HEK293 (cell line): ENCODE results near the gene AP2M1.

Source experiments
- BCL11B ChIP-seq: fragments of 450-650 bp; formaldehyde crosslinking; IDR thresholded peaks from 2 replicates; pipeline ENCODE4 v1.5.1; 2016; ENCODE audit warnings: low read depth, missing biosample characterization, missing genetic modification characterization
- KLF1 ChIP-seq: fragments of 450-650 bp; formaldehyde crosslinking; IDR thresholded peaks from 2 replicates; pipeline ENCODE4 v1.5.1; 2016; ENCODE audit warnings: missing biosample characterization, missing genetic modification characterization
- MYNN ChIP-seq: fragments of 450-650 bp; formaldehyde crosslinking; IDR thresholded peaks from 2 replicates; pipeline ENCODE4 v1.5.1; 2016; ENCODE audit warnings: missing biosample characterization, missing genetic modification characterization, borderline replicate concordance
- SALL2 ChIP-seq: fragments of 450-650 bp; formaldehyde crosslinking; IDR thresholded peaks from 2 replicates; pipeline ENCODE4 v1.5.0; 2017; ENCODE audit warnings: missing biosample characterization, mild to moderate bottlenecking, missing genetic modification characterization, borderline replicate concordance
- YY1 ChIP-seq: fragments of 450-650 bp; formaldehyde crosslinking; IDR thresholded peaks from 2 replicates; pipeline ENCODE4 v1.5.1; 2018; ENCODE audit warnings: missing biosample characterization, missing genetic modification characterization
- ZBTB8A ChIP-seq: fragments of 450-650 bp; formaldehyde crosslinking; IDR thresholded peaks from 2 replicates; pipeline ENCODE4 v1.5.1; 2016; ENCODE audit warnings: missing biosample characterization, missing genetic modification characterization
- ZFP3 ChIP-seq: fragments of 450-650 bp; formaldehyde crosslinking; IDR thresholded peaks from 2 replicates; pipeline ENCODE4 v1.5.1; 2016; ENCODE audit warnings: low read depth, missing biosample characterization, missing genetic modification characterization
- ZFP37 ChIP-seq: fragments of 450-650 bp; formaldehyde crosslinking; IDR thresholded peaks from 2 replicates; pipeline ENCODE4 v1.5.1; 2016; ENCODE audit warnings: missing biosample characterization, missing genetic modification characterization
- ZNF121 ChIP-seq: fragments of 450-650 bp; formaldehyde crosslinking; IDR thresholded peaks from 2 replicates; pipeline ENCODE4 v1.5.1; 2016; ENCODE audit warnings: missing biosample characterization, missing genetic modification characterization
- ZNF146 ChIP-seq: fragments of 450-650 bp; formaldehyde crosslinking; IDR thresholded peaks from 2 replicates; pipeline ENCODE4 v1.5.1; 2016; ENCODE audit warnings: missing biosample characterization, missing genetic modification characterization
- ZNF155 ChIP-seq: fragments of 450-650 bp; formaldehyde crosslinking; IDR thresholded peaks from 2 replicates; pipeline ENCODE4 v1.5.1; 2016; ENCODE audit warnings: missing biosample characterization, missing genetic modification characterization
- ZNF221 ChIP-seq: fragments of 450-650 bp; formaldehyde crosslinking; IDR thresholded peaks from 2 replicates; pipeline ENCODE4 v1.5.1; 2017; ENCODE audit warnings: missing biosample characterization, missing genetic modification characterization, borderline replicate concordance
- ZNF266 ChIP-seq: fragments of 450-650 bp; formaldehyde crosslinking; IDR thresholded peaks from 2 replicates; pipeline ENCODE4 v1.5.1; 2016; ENCODE audit warnings: missing biosample characterization, missing genetic modification characterization, low read depth
- ZNF48 ChIP-seq: fragments of 450-650 bp; formaldehyde crosslinking; IDR thresholded peaks from 2 replicates; pipeline ENCODE4 v1.5.1; 2016; ENCODE audit warnings: missing biosample characterization, missing genetic modification characterization
- ZNF629 ChIP-seq: fragments of 450-650 bp; formaldehyde crosslinking; IDR thresholded peaks from 2 replicates; pipeline ENCODE4 v1.5.1; 2017; ENCODE audit warnings: missing biosample characterization, missing genetic modification characterization
- ZNF777 ChIP-seq: fragments of 450-650 bp; formaldehyde crosslinking; IDR thresholded peaks from 2 replicates; pipeline ENCODE4 v1.5.1; 2017; ENCODE audit warnings: missing biosample characterization, missing genetic modification characterization, borderline replicate concordance
- TF ChIP-seq, protein P1 (sequence below): fragments of 450-650 bp; formaldehyde crosslinking; IDR thresholded peaks from 2 replicates; pipeline ENCODE4 v1.5.1; 2016; ENCODE audit warnings: missing biosample characterization, missing genetic modification characterization
- TF ChIP-seq, protein P2 (sequence below): fragments of 450-650 bp; formaldehyde crosslinking; IDR thresholded peaks from 2 replicates; pipeline ENCODE4 v1.5.1; 2017; ENCODE audit warnings: missing biosample characterization, missing genetic modification characterization
- TF ChIP-seq, protein P3 (sequence below): fragments of 450-650 bp; formaldehyde crosslinking; IDR thresholded peaks from 2 replicates; pipeline ENCODE4 v1.5.1; 2016; ENCODE audit warnings: missing biosample characterization, missing genetic modification characterization
- TF ChIP-seq, protein P4 (sequence below): fragments of 450-650 bp; formaldehyde crosslinking; IDR thresholded peaks from 2 replicates; pipeline ENCODE4 v1.5.1; 2016; ENCODE audit warnings: missing biosample characterization, missing genetic modification characterization
- TF ChIP-seq, protein P5 (sequence below): fragments of 450-650 bp; formaldehyde crosslinking; IDR thresholded peaks from 2 replicates; pipeline ENCODE4 v1.5.1; 2016; ENCODE audit warnings: missing biosample characterization, missing genetic modification characterization

Gene AP2M1

DNA sequence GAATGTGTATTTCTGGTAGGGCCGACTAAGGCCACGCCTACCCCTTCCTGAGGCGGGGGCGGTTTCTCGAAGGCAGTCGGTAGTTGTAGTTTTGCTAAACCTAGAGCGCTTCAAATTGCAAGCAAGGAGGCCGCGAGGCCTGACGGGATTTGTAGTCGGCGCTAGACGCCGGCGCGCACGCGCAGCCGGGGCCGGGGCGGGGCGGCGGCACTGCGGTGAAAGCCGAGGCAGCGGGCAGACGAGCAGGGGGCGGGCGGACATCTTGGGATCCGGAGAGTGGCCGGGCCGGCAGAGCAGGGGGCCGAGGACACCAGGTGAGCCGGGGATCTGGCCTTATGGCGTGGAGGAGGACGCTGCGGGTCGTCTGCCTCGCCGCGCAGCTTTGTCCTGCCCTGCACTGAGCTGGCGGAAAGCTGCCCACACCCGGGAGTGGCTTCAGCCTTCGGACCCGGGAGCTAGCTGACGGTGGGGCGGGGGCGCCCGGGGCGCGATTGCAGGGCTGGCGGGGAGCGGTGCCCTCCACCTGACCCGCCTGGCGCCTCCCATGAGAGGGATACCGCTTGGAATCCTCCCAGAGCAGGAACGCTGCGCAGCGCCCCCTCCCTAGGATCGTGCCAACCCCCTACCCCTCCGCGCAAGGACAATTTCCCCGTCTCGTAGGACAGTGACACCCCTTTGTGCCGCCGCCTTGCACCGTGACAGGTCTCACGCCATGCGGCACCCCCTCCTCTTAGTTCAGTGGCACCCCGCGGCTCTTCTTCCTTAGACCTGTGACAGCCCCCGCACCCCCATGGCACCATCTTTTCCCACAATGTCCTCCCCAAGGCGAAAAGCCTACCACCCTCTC lies at the start of gene AP2M1 (continued):
- TF ChIP-seq SALL2 (tag by site-specific recombination) (no peak), ZNF266 (tag by site-specific recombination) (no peak), MYNN (tag by site-specific recombination) (no peak), ZNF121 (tag by site-specific recombination) (peak; percentile 45; the same call in 1 of the 2 replicates), BCL11B (tag by site-specific recombination) (peak; percentile 70; the same call in 1 of the 2 replicates), ZNF221 (tag by site-specific recombination) (no peak), ZFP37 (tag by site-specific recombination) (peak; percentile 52; the same call in 1 of the 2 replicates), ZNF155 (tag by site-specific recombination) (no peak), KLF1 (tag by site-specific recombination) (peak; percentile 51), ZNF777 (tag by site-specific recombination) (no peak), ZNF629 (tag by site-specific recombination) (peak; percentile 36; the same call in 1 of the 2 replicates), ZFP3 (tag by site-specific recombination) (no peak), ZNF48 (no peak), ZNF146 (no peak), YY1 (tag by site-specific recombination) (peak; percentile 56; the same call in 1 of the 2 replicates), ZBTB8A (peak; percentile 79)
- TF ChIP-seq, protein P1, sequence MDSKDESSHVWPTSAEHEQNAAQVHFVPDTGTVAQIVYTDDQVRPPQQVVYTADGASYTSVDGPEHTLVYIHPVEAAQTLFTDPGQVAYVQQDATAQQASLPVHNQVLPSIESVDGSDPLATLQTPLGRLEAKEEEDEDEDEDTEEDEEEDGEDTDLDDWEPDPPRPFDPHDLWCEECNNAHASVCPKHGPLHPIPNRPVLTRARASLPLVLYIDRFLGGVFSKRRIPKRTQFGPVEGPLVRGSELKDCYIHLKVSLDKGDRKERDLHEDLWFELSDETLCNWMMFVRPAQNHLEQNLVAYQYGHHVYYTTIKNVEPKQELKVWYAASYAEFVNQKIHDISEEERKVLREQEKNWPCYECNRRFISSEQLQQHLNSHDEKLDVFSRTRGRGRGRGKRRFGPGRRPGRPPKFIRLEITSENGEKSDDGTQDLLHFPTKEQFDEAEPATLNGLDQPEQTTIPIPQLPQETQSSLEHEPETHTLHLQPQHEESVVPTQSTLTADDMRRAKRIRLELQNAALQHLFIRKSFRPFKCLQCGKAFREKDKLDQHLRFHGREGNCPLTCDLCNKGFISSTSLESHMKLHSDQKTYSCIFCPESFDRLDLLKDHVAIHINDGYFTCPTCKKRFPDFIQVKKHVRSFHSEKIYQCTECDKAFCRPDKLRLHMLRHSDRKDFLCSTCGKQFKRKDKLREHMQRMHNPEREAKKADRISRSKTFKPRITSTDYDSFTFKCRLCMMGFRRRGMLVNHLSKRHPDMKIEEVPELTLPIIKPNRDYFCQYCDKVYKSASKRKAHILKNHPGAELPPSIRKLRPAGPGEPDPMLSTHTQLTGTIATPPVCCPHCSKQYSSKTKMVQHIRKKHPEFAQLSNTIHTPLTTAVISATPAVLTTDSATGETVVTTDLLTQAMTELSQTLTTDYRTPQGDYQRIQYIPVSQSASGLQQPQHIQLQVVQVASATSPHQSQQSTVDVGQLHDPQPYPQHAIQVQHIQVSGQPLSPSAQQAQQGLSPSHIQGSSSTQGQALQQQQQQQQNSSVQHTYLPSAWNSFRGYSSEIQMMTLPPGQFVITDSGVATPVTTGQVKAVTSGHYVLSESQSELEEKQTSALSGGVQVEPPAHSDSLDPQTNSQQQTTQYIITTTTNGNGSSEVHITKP (tag by site-specific recombination), result peak; percentile 75
- TF ChIP-seq, protein P2, sequence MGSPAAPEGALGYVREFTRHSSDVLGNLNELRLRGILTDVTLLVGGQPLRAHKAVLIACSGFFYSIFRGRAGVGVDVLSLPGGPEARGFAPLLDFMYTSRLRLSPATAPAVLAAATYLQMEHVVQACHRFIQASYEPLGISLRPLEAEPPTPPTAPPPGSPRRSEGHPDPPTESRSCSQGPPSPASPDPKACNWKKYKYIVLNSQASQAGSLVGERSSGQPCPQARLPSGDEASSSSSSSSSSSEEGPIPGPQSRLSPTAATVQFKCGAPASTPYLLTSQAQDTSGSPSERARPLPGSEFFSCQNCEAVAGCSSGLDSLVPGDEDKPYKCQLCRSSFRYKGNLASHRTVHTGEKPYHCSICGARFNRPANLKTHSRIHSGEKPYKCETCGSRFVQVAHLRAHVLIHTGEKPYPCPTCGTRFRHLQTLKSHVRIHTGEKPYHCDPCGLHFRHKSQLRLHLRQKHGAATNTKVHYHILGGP (tag by site-specific recombination), result no peak
- TF ChIP-seq, protein P3, sequence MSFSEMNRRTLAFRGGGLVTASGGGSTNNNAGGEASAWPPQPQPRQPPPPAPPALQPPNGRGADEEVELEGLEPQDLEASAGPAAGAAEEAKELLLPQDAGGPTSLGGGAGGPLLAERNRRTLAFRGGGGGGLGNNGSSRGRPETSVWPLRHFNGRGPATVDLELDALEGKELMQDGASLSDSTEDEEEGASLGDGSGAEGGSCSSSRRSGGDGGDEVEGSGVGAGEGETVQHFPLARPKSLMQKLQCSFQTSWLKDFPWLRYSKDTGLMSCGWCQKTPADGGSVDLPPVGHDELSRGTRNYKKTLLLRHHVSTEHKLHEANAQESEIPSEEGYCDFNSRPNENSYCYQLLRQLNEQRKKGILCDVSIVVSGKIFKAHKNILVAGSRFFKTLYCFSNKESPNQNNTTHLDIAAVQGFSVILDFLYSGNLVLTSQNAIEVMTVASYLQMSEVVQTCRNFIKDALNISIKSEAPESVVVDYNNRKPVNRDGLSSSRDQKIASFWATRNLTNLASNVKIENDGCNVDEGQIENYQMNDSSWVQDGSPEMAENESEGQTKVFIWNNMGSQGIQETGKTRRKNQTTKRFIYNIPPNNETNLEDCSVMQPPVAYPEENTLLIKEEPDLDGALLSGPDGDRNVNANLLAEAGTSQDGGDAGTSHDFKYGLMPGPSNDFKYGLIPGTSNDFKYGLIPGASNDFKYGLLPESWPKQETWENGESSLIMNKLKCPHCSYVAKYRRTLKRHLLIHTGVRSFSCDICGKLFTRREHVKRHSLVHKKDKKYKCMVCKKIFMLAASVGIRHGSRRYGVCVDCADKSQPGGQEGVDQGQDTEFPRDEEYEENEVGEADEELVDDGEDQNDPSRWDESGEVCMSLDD (tag by site-specific recombination), result no peak
- TF ChIP-seq, protein P4, sequence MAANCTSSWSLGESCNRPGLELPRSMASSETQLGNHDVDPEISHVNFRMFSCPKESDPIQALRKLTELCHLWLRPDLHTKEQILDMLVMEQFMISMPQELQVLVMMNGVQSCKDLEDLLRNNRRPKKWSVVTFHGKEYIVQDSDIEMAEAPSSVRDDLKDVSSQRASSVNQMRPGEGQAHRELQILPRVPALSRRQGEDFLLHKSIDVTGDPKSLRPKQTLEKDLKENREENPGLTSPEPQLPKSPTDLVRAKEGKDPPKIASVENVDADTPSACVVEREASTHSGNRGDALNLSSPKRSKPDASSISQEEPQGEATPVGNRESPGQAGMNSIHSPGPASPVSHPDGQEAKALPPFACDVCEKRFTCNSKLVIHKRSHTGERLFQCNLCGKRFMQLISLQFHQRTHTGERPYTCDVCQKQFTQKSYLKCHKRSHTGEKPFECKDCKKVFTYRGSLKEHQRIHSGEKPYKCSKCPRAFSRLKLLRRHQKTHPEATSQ (tag by site-specific recombination), result peak; percentile 40; the same call in 1 of the 2 replicates
- TF ChIP-seq, protein P5, sequence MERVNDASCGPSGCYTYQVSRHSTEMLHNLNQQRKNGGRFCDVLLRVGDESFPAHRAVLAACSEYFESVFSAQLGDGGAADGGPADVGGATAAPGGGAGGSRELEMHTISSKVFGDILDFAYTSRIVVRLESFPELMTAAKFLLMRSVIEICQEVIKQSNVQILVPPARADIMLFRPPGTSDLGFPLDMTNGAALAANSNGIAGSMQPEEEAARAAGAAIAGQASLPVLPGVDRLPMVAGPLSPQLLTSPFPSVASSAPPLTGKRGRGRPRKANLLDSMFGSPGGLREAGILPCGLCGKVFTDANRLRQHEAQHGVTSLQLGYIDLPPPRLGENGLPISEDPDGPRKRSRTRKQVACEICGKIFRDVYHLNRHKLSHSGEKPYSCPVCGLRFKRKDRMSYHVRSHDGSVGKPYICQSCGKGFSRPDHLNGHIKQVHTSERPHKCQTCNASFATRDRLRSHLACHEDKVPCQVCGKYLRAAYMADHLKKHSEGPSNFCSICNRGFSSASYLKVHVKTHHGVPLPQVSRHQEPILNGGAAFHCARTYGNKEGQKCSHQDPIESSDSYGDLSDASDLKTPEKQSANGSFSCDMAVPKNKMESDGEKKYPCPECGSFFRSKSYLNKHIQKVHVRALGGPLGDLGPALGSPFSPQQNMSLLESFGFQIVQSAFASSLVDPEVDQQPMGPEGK (tag by site-specific recombination), result peak; percentile 62
